ENCODE results near the gene CHST9. TPM values are rescaled to one million over a fixed set of nuclear protein-coding genes. Genes with fewer than 3 reads are reported as not detected.

CHST9 gene
- not detected in 2 replicates for total RNA-seq

GRCh38 chr18:27185025-27185763 lies at the start of gene CHST9:
CHST9 (minus strand) TSS chr18:27185308; CDS start chr18:27142809, 42,499 bp downstream.

GRCh38 chr18:26865557-26865956 lies 319.6 kb downstream of the CHST9 start, which contains the start of gene AQP4:
AQP4 (minus strand) TSS chr18:26865707; CDS start chr18:26865689, 18 bp downstream.

